Neural crest cell (in vitro differentiated cells): ENCODE results near the gene POU2F3. TPM values are rescaled to one million over a fixed set of nuclear protein-coding genes. Genes with fewer than 3 reads are reported as not detected.

Experiments
- DNase-seq: peaks from one replicate; pipeline ENCODE4 v3.0.0; 2021; ENCODE audit warnings: low read depth, mixed read lengths, low spot score
- H3K27ac Mint-ChIP-seq: one replicate; pipeline ENCODE4 v1.8.0; 2021; ENCODE audit warnings: mild to moderate bottlenecking, mixed read lengths; ENCODE audit not compliant: unreplicated experiment
- H3K27me3 Mint-ChIP-seq: 2 replicates; pipeline ENCODE4 v1.8.0; 2021; ENCODE audit warnings: low read depth, mild to moderate bottlenecking, mixed read lengths
- H3K36me3 Mint-ChIP-seq: 2 replicates; pipeline ENCODE4 v1.8.0; 2021; ENCODE audit warnings: low read depth, mild to moderate bottlenecking, mixed read lengths
- H3K4me1 Mint-ChIP-seq: 2 replicates; pipeline ENCODE4 v1.8.0; 2021; ENCODE audit warnings: mixed read lengths
- H3K4me3 Mint-ChIP-seq: one replicate; pipeline ENCODE4 v1.8.0; 2021; ENCODE audit warnings: mild to moderate bottlenecking, mixed read lengths
- H3K9me3 Mint-ChIP-seq: 2 replicates; pipeline ENCODE4 v1.8.0; 2021; ENCODE audit warnings: mixed read lengths
- CTCF ChIP-seq: fragments of 200-600 bp; sonication (generic); conservative IDR thresholded peaks from 2 replicates; pipeline ENCODE4 v1.5.0; 2021; ENCODE audit warnings: antibody characterized with exemption, mild to moderate bottlenecking
- total RNA-seq: library from RNA; stranded (reverse); gene quantifications from 2 replicates; pipeline ENCODE4 v1.2.1, GENCODE V29; 2021

POU2F3 gene
- total RNA-seq, 1 donor from 2014 or later, result not detected

DNA sequence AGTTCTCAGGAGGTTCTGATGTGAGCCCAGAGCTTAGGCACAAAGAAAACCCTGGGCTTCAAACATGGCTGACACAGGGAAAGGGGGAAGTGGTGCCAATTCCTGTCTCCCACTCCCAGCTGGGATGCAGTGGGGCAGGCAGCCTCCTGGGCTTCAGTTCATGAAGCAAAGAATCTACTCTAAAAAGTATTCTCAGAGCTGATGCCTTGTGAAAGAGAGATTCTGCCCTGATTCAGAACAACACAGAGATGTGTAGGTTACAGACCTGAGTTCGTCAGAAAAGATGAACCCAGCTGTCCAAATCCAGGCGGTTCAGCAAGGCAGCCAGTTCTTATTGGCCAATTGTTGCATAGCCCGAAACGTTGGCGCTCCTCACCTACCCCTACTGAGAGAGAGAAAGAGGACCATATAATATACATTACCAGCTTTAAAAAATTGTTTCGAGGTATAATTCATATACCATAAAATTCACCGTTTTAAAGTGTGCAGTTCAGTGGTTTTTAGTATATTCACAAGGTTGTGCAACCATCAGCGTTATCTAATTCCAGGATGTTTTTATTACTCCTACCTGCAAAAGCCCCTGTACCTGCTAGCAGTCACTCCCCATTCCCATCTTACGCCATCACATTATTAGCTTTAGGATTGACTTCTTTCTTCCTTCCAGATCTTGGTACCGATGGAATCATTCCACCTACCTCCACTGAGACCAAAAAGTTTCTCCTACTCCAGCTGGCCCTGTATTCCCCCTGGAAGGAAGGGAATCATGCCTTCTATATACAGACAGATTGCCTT lies 77.9 kb downstream of the POU2F3 start:
- no peak for DNase-seq
- H3K36me3 Mint-ChIP-seq, result no peaks in the 10 kb centered on the region
- no peak for TF ChIP-seq CTCF
- no peaks in the 10 kb centered on the region for H3K9me3 Mint-ChIP-seq
- peaks cover 8% of the 10 kb centered on the region for H3K4me1 Mint-ChIP-seq
- peaks cover 12% of the 10 kb centered on the region for H3K27me3 Mint-ChIP-seq
- no peak overlapping the region for H3K4me3 Mint-ChIP-seq
- H3K27ac Mint-ChIP-seq, result no peak overlapping the region

- Mint-ChIP-seq H3K36me3 (no peaks in the 10 kb centered on the region), H3K4me3 (no peak overlapping the region), H3K27me3 (peaks cover 12% of the 10 kb centered on the region), H3K4me1 (peaks cover 8% of the 10 kb centered on the region), H3K27ac (no peak overlapping the region), H3K9me3 (no peaks in the 10 kb centered on the region)
- no peak for TF ChIP-seq CTCF
- DNase-seq, result no peak
Measured at GRCh38 chr11:120318906-120319305, 79.0 kb downstream of the POU2F3 start.

DNA sequence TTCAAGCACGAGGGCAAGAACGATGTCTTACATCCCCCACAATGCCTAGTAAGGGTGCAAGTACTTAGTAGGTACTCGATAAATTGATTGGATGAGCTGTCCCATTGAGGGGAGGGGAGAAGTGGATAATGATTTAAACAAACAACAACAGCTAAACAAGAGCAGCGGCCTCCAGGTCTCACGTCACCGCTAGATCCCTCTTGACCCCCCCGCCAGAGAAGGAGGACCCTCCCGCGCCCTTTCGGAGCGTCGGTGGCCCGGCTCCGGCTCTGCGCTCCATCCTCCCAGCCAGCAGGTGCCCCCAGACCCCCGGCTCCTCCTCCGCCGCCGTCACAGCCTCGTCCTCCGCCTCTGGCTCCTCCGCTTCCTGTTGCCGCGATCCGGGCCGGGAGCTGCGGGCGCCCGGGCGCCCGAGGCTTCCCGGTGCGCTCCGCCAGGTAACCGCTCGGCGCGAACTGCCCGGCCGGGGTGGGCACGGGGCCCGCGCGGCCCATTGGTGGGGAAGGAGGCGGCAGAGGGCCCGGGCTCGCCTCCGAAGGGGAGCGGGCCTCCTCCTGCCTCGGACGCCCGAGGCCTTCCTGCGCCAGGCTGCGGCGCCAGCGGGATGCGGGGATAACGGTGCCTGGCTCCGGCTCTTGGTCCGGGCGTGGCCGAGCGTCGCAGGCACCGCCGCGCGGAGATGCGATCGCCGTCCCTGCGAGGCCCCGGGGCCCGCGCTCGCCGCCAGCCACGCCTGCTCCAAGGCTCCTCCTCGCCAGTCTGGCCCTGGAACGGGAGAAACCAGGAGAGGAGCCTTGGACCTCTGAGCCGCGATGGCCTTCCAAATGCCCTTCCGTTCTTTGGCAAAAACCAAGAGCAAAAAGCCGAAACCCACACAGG lies 85.2 kb downstream of the POU2F3 start, which contains the start of gene TLCD5:
Gene TLCD5 (plus strand): TSS at position 368 of the 879 bp plus-strand sequence. CDS start 2,143 bp downstream, outside the sequence.
- TF ChIP-seq CTCF, result peak; percentile 24

DNA sequence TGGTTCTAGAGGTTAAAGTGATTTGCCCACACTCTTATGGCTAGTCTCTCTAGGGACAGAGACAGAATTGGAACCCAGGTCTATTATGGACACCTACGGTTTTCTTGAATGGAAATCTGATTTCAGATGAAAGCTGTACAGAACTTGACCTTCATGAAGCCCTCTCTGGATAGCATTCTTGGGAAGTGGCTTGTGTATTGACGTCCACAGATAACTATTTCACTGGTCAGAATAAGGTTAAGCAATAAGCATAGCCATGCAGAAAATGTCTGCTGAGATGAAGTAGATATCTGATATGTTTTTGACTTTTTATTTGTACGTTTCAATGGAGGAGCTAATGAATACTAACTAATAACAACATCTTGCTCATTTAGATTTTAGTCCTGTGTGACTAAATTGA lies 86.3 kb downstream of the POU2F3 start:
- H3K4me1 Mint-ChIP-seq, result peaks cover 31% of the 10 kb centered on the region
- peak overlapping the region; percentile 94 for H3K4me3 Mint-ChIP-seq
- H3K27me3 Mint-ChIP-seq, result no peaks in the 10 kb centered on the region

More for the DNA sequence above, 85.2 kb downstream of the POU2F3 start, which contains the start of gene TLCD5:
- Mint-ChIP-seq H3K4me3 (peak within 1 kb of the TSS; percentile 94), H3K9me3 (no peaks in the 10 kb centered on the region), H3K27ac (peak within 1 kb of the TSS; percentile 17), H3K27me3 (no peaks in the 10 kb centered on the region), H3K4me1 (peaks cover 31% of the 10 kb centered on the region), H3K36me3 (peaks cover 2% of the 10 kb centered on the region)
- peak; percentile 75 for DNase-seq

More for the DNA sequence above, 86.3 kb downstream of the POU2F3 start:
- no peaks in the 10 kb centered on the region for H3K9me3 Mint-ChIP-seq
- TF ChIP-seq CTCF, result no peak
- peaks cover 2% of the 10 kb centered on the region for H3K36me3 Mint-ChIP-seq
- DNase-seq, result no peak
- H3K27ac Mint-ChIP-seq, result no peak overlapping the region
